ENCODE measurements around the gene TMEM255B.
A peak's percentile ranks its signal among the peaks of the same experiment; 100 is the strongest.

The TMEM255B gene

DNA sequence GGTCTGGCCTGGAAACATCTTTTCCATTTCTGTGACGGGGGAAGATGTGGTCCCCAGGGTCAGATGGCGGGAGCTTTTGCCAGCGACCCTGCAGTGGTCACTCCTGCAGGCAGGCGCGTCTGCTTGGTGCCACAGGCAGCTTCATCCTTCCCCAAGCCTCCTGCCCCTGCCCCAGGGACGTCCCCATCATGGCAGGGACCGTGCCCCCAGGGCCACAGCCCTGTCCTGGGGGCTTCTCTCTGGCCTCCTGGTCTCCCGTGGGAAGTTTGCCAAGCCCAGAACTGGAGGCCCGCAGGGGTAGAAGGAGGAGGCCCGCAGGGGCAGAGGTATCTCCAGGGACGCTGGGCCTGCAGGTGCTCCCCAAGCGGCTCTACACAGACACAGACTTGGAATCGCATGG lies 47.5 kb downstream of the TMEM255B start:
- DNase-seq = no peak

DNA sequence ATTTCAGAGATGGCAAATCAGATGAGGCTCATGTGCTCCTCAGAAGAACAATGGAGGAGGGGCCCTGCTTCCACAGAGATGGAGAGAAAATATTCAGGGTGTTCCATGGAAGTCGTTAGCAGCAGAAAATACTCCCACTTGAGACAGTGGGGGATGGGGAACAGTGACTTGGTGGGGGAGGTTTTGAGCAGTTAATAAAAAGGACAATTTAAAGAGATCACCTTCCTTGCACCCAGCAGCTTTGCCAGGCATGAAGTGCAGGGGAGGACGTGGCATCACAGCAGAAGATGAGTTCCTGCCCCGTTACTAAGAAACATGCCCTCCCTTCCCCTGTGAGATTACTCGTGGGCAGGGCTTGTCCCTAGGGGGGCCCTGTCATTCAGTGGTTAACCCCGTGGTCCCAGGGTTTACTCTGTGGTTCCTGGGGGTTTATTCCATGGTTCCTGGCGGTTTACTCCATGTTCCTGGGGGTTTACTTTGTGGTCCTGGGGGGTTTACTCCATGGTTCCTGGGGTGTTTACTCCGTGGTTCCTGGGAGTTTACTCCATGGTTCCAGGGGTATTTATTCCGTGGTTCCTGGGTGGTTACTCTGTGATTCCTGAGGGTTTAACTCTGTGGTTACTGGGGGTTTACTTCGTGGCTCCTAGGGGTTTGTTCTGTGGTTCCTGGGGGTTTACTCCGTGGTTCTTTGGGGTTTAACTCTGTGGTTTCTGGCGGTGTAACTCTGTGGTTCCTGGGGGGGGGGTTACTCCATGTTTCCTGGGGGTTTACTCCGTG lies 49.2 kb downstream of the TMEM255B start:
- DNase-seq = no peak

GRCh38 chr13:113809934-113810333 lies 50.9 kb downstream of the TMEM255B start:
- DNase-seq = no peak

GRCh38 chr13:113810640-113811039 lies 51.6 kb downstream of the TMEM255B start:
- DNase-seq = no peak

GRCh38 chr13:113811081-113811928 lies 52.3 kb downstream of the TMEM255B start:
- no peak for DNase-seq

DNA sequence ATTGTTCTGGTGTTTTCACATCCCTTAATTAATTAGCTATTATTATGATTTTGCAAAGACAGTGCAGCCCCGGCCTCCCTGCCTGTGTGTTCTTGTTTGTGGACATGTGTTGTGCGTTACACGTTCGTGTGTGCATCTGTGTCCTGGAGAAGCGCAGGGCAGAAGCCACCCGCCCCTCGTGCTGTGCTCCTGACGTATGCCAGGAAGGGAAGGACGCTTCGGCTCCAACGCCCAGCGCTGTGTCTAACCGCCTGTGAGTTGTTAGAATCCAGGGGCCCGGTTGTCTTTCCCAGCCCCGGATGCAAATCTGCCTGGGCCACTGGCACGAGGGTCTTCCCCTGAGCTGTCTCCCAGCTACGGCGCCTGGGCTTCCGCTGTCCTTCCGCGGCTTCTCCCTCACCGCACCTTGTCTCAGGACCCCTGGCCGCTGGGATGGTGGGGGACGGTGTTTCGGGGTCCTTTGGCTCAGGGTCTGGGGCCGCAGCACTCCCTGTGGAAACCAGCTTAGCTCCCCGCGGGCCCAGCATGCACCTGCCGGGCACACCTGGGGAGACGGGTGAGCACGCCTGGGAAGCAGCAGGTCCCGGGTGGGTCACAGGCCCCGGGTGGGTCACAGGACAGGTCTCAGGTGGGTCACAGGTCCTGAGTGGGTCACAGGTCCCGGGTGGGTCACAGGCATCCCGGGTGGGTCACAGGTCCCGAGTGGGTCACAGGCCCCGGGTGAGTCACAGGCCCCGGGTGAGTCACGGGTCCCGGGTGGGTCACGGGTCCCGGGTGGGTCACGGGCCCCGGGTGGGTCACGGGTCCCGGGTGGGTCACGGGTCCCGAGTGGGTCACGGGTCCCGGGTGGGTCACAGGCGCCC lies 53.4 kb downstream of the TMEM255B start:
- no peak for DNase-seq

GRCh38 chr13:113813070-113813748 lies 54.2 kb downstream of the TMEM255B start:
- no peak for DNase-seq

DNA sequence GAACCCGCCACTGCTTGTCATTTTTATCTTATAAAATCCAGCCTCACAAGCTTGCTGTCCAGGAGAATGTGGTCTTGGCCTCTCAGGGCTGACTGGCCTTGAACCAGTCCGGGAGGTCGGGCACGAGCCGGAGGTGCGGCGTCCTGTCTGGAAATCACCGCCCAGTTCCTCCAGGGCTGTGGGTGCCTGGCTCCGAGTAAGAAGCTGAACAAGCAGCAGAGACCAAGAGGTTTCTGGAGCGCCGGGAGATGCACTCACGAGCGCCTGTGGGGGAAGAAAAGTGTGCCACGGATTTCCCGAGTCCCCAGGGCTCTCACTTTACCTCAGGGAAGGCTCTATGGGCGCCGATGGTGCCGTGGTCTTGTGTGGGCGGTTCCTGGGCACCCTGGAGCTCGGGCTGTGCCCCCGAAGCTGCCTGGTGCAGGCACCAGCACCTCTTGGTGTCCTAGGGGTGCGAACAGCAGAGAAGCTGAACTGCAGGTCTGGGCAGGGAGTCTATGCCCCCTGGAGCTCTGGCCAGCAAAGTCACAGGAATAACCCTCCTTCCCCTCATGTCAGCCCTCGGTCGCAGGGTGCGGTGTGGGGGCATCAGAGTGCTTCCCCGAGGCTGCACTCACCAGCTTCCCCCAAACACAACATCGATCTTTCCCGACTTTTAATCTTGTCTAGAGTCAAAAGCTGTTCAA lies 54.9 kb downstream of the TMEM255B start:
- no peak for DNase-seq

GRCh38 chr13:113814435-113814821 lies 55.4 kb downstream of the TMEM255B start:
- no peak for DNase-seq

GRCh38 chr13:113815151-113816058 lies 56.4 kb downstream of the TMEM255B start:
- DNase-seq = no peak

DNA sequence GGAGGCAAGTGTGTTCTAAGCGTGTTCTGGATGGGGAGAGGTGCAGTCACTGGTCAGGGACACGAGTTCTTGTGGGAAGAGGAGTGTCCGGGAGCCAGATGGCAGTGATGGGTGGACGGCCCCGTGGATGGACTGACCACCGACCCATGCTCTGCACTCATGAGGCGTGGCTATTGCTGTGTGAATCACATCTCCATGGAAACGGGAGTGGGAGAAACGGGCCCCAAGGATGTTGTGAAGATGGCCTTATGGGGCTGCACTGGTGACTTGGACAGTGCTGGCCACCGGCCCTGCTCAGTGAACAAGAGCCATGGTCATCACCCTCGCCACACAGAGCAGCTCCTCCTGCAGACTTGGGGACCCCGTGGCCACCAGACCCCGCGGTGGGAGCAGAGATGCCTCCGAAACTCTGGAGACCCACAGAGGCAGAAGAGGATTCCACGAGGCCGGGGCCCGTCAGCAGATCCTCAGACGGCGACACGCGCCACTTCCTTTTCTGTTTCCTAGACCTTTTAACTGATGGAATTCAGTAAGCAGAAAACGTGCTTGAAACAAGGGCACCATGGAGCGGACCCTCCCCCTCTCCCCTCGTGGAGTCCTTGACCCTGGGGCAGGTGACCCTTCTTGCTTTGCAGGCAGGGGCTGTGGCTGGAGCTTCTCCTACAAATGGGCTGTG lies 57.4 kb downstream of the TMEM255B start:
- DNase-seq = no peak

- DNase-seq = peak; percentile 18
Observed at GRCh38 chr13:113816946-113817859, 58.2 kb downstream of the TMEM255B start.

DNA sequence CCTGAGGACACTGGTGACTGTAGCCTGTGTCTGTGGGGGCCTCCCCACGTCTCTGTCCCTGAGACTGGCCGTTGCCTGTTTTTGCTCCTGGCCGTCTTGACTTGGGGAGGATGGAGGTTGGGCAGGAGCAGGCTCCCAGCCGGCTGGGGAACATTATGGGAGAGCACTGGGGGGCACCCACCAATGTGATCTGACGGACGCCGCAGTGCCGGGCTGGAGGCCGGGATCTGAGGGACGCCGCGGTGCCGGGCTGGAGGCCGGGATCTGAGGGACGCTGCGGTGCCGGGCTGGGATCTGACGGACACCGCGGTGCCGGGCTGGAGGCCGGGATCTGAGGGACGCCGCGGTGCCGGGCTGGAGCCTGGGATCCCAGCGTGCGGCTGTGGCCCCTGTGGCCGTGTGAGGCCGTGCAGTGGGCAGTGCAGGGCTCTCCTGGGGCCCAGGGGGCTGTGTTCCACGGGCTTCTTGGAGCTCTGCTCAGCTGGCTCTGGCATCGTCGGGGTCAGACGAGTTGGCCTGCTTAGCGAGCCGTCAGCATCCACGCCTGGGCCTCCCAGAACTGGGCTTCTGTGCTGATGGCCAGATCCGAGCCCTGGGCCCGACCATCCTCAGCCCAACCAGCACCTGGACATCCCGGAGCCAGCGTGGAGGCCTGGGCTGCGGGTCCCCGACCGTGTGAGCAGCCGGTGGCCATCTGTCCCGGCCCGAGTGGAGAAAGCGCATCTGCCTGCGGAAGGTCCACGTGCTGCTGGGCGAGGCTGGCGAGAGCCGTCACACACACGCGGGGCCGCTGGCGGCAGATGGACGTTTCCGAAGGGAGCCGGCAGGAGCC lies 59.0 kb downstream of the TMEM255B start:
- no peak for DNase-seq

- no peak for DNase-seq
Observed at GRCh38 chr13:113818700-113819295, 59.8 kb downstream of the TMEM255B start.

GRCh38 chr13:113819341-113819730 lies 60.3 kb downstream of the TMEM255B start:
- no peak for DNase-seq

DNA sequence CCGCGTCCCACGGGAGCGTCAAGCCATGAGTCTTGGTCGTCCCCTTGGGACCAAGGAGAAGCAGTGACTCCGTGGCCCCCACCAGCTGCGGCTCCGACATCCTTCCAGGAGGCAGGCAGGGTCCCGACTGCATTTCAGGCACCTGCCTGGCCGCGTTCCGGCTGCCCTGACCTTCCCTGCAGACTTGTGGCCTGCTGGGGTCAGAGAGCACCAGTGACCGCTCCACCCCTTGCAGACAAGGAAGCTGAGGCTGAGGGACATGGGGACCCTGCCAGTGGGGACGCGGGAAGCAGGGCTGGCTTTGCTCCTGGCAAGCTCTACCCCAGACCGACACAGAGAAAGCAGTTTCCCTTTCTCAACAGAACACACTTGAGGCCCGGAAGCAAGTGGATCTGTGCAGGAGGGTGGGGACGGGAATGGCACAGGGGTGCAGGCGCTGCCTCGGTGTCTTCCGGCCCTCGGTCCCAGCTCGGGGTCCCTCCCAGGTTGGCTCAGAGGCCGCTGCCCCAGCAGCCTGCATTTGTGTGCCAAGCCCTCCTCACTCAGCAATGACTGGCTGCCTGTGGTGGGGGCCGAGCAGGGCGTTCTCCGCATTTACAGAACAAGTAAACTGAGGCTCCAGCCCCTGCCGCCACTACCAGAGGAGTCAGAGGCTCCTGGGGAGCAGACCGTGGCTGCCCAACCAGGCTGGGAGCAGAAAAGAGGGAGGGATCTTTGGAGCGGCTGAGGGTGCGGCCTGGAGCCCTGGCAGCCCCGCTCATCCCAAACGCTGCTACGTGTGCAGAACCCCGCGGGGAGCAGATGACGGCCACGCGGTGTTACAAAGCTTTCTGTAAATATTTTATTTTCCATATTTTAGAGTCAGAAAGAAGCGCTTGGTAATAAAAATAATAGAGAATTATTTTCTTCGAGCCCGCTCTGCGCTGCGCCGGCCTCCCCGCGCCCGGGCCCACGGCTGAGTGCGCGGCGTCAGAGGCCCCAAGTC lies 61.0 kb downstream of the TMEM255B start:
- no peak for DNase-seq
